NCI-H345 treated with DMSO at 0.1 percent for 48 hours (cell line): ENCODE results near the gene GLT8D2.

Experiments used
- DNase-seq: peaks from one replicate; lab custom pipeline; 2025; ENCODE audit not compliant: unreplicated experiment; lab: John Stamatoyannopoulos, UW

GLT8D2 gene

GRCh38 chr12:104049903-104050356 lies at the start of gene GLT8D2:
TSS of gene GLT8D2 (minus strand) at chr12:104050187. CDS start at chr12:104019648, 30,539 bp downstream.
- DNase-seq = no peak

- no peak for DNase-seq
Observed at GRCh38 chr12:104097954-104098353, 48.0 kb upstream of the GLT8D2 start.

GRCh38 chr12:104095289-104095688 lies 45.3 kb upstream of the GLT8D2 start:
- DNase-seq = no peak

- no peak for DNase-seq
Observed at GRCh38 chr12:104094284-104094683, 44.3 kb upstream of the GLT8D2 start.

- no peak for DNase-seq
Observed at GRCh38 chr12:104091136-104091535, 41.1 kb upstream of the GLT8D2 start.

- no peak for DNase-seq
Observed at GRCh38 chr12:104090685-104091084, 40.7 kb upstream of the GLT8D2 start.

GRCh38 chr12:104083769-104084475 lies 33.9 kb upstream of the GLT8D2 start:
- DNase-seq = no peak

- no peak for DNase-seq
Observed at GRCh38 chr12:104080764-104081163, 30.8 kb upstream of the GLT8D2 start.

GRCh38 chr12:104079024-104079423 lies 29.0 kb upstream of the GLT8D2 start:
- no peak for DNase-seq

- DNase-seq = no peak
Observed at GRCh38 chr12:104073699-104074098, 23.7 kb upstream of the GLT8D2 start.

- no peak for DNase-seq
Observed at GRCh38 chr12:104072099-104072498, 22.1 kb upstream of the GLT8D2 start.

GRCh38 chr12:104064842-104065427 lies 14.9 kb upstream of the GLT8D2 start:
- no peak for DNase-seq

- peak; percentile 66 for DNase-seq
Observed at GRCh38 chr12:104064031-104064841, 14.2 kb upstream of the GLT8D2 start, which contains the start of gene HCFC2. TSS of gene HCFC2 (plus strand) at chr12:104064531. CDS start at chr12:104064561, 30 bp downstream.

GRCh38 chr12:104063712-104064030 lies 13.7 kb upstream of the GLT8D2 start:
- no peak for DNase-seq

GRCh38 chr12:104060791-104061190 lies 10.8 kb upstream of the GLT8D2 start:
- DNase-seq = no peak

- DNase-seq = no peak
Observed at GRCh38 chr12:104059963-104060362, 10.0 kb upstream of the GLT8D2 start.

- no peak for DNase-seq
Observed at GRCh38 chr12:104058802-104059201, 8.8 kb upstream of the GLT8D2 start.

- DNase-seq = no peak
Observed at GRCh38 chr12:104057771-104058197, 7.8 kb upstream of the GLT8D2 start.

GRCh38 chr12:104056419-104056972 lies 6.5 kb upstream of the GLT8D2 start:
- no peak for DNase-seq

- no peak for DNase-seq
Observed at GRCh38 chr12:104055686-104056388, 5.8 kb upstream of the GLT8D2 start.
